Upper lobe of left lung (tissue), 4 donors: ENCODE results near the gene PNLDC1.

ENCODE experiments used
- POLR2A ChIP-seq, 4 donors: fragments of 450-650 bp; IDR thresholded peaks; one replicate each; pipeline ENCODE4 v1.5.1; 2016 to 2017; ENCODE audit warnings: antibody characterized with exemption in 4 of 4, mild to moderate bottlenecking in 2 of 4
- TF ChIP-seq, protein P1 (sequence below), 6 experiments: fragments of 450-650 bp in 4 of 6; fragments of 200-600 bp in 2 of 6; sonication (generic) in 2 of 6; IDR thresholded peaks; one replicate each; pipeline ENCODE4 v1.5.1; 2016 to 2019; ENCODE audit warnings: antibody characterized with exemption in 6 of 6

DNA sequence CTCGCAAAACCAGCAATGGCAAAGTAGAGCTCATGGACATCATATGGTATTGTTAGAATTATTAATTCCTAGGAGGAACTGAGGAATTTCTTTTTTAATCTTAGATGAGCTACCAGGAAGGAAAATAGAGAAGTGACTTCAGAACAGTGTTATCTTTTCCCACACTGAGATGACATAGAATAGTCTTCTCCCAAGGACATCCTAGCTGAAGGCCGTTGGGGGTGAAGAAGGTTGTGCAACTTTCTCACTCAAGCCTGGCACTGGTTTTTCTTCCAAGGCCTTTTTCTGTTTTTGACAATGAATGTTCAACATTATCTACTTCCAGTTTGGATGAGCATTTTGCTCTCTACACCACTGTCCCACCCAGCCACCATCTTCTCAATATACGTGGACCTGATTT is 54.9 kb downstream of the PNLDC1 start:
- TF ChIP-seq POLR2A (IDR thresholded peaks at IDR 0.05), result no peak
- TF ChIP-seq, protein P1, sequence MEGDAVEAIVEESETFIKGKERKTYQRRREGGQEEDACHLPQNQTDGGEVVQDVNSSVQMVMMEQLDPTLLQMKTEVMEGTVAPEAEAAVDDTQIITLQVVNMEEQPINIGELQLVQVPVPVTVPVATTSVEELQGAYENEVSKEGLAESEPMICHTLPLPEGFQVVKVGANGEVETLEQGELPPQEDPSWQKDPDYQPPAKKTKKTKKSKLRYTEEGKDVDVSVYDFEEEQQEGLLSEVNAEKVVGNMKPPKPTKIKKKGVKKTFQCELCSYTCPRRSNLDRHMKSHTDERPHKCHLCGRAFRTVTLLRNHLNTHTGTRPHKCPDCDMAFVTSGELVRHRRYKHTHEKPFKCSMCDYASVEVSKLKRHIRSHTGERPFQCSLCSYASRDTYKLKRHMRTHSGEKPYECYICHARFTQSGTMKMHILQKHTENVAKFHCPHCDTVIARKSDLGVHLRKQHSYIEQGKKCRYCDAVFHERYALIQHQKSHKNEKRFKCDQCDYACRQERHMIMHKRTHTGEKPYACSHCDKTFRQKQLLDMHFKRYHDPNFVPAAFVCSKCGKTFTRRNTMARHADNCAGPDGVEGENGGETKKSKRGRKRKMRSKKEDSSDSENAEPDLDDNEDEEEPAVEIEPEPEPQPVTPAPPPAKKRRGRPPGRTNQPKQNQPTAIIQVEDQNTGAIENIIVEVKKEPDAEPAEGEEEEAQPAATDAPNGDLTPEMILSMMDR (IDR thresholded peaks at IDR 0.05), result no peak
